Myocyte (in vitro differentiated cells): Measurements from ENCODE around the gene TRPV3. TPM values are rescaled to one million over a fixed set of nuclear protein-coding genes. Genes with fewer than 3 reads are reported as not detected.
A peak's percentile ranks its signal among the peaks of the same experiment; 100 is the strongest.
"Not testable (repeated sequence)": the region's sequence is repeated elsewhere in the genome, so short reads cannot be mapped to it uniquely, and the experiment has no call there.

Source experiments
- DNase-seq: peaks from one replicate; pipeline ENCODE4 v3.0.0-alpha.2; 2012; ENCODE audit warnings: low read depth
- total RNA-seq: library from RNA; depleted of rRNA; stranded (reverse); fragments of >200 nt; gene quantifications from 2 replicates; pipeline ENCODE4 v1.2.3, GENCODE V29; 2014

TRPV3 gene
- total RNA-seq, 1 donor from 2014 or later, result 0.08 TPM

DNA sequence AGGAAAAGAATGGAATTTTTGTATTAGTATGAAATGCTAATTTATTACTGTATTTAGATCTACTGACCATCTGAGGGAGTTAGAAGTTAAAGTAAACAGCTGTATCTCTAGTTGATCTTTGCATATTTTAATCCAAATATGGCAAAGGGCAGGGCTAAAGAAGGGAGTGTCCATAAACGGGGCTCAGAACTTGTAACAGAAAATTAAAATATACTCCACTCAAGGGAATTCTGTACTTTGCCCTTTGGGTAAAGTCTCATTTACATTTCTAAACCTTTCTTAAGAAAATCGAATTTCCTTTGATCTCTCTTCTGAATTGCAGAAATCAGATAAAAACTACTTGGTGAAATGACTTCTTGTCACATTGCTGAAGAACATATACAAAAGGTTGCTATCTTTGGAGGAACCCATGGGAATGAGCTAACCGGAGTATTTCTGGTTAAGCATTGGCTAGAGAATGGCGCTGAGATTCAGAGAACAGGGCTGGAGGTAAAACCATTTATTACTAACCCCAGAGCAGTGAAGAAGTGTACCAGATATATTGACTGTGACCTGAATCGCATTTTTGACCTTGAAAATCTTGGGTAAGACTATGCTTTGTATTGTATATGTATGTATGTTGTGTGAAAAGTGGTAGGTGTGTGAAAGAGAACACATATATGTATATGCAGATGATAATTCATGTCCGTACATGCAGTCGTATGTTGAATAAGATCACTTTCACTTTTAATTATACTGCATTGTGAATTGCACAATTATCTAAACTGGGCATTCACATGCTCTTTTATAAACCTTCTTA lies 81.6 kb downstream of the TRPV3 start, which contains the start of gene ASPA:
TSS of gene ASPA (plus strand) at position 186 of the 799 bp plus-strand sequence. CDS start at position 349, 163 bp downstream.
- DNase-seq, result peak; percentile 26

DNA sequence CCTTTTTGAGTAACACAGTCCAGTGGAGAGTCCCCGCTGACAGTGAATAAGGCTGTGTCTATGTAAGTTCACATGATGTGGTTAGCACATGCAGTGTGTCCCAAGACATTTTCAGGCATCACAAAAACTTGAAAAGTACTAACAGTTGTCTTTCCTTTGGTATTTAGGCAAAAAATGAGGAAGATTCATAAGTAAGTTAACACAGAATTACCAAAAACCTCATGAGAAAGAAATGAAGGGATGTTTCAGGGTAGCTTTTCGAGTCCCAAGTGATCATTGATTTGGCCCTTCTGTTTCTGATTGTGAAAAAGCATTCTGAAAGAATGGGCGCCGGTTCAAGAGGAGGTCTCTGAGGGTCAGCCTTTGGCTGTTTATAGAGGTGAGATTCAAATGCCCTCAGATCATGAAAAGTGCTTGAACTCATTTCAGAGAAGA lies 82.3 kb downstream of the TRPV3 start:
- no peak for DNase-seq

DNA sequence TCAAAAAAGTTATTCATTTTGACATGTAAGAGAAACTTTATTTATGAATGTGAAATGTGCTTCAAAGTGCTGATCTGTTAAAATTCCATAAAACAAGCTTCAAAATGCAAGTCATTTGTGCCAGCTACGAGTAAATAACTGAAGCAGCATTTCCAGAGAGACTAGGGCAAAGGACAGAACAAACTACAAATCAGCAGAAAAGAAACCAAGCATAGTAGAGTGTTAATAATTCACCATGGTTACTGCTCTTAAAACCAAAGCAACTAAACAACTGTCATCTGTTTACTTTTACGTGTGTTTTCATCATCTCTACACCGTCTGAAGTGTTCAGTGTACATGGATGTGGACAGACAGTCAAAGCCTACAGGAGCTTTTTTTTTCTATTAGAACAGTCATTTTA lies 83.4 kb downstream of the TRPV3 start:
- no peak for DNase-seq

DNA sequence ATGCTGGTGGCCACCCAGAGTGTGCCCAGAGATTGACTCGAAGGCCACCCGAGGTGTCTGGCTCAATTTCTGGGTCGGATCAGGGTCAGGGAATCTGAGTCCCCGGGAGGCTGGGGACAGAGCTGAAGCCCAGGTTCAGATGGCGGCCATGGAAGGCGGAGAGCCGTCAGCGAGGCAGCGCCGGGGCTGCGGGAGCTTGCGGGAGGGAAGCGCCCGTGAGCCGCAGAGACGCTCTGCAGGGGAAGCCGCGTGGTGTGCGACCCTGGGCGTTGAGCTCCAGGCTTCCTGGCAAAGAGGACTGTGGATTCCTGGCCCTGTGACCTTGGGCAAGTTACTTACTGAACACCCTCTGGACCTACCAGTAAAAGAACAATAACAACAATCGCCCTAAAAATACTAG lies 85.5 kb downstream of the TRPV3 start:
- no peak for DNase-seq

DNA sequence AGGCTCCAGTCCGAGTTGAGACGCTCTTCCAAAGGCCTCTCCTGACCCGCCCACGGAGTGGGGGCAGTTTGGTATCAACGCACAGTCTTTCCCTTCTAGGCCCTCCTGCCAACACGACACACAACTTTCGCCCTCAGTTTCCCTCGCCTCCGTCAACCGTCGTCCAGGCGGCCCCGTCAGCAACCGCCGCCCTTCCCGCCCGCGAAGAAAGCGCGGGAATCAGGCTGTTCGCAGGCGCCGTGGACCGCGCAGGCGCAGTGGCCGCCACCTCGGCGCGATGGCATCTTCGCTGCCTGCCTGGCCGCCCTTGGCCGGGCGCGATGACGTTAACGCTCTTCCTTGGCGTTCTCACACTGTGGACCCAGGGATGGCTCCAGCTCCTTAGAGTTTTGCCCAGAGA lies 86.0 kb downstream of the TRPV3 start, which contains the start of gene SPATA22:
TSS of gene SPATA22 (minus strand) at position 221 of the 400 bp plus-strand sequence. CDS start 2,494 bp downstream, outside the sequence.
- DNase-seq, result no peak

DNA sequence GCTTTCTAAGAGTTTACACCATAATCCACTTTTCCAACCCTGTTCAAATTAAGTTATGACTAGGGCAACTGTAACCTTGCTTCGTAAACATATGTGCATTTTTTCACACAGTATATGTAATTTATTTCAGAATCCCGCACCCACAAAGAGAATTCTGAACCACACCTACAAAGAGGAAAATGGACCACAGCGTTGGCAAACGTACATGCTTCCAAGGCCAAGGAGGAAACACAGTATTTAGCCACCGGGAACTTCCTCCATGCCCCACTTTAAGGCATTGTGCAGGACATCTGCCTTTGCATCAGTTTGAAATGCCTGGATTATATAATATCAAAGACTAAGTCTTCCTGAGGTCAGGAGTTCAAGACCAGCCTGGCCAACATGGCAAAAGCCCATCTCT lies 88.1 kb downstream of the TRPV3 start:
- DNase-seq, result no peak

DNA sequence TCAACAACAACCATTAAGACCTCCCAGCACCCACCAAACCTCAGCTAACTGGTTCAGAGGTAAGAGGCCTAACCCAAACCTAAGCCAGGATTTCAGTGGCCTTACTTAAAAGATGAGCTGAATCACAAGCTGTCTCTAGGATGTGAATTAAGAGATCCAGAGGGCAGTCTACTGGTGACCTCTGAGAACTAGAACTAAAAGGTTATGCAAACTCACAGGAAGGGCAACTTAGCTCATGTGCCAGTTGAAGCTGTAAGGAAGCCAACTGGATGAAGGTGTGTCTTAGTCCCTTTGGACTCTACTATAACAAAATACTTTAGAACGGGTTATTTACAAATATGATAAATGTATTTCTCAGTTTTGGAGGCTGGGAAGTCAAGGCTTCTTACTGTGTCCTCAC lies 91.3 kb downstream of the TRPV3 start:
- DNase-seq, result not testable (repeated sequence)

Other genes with a start within 250 kb of the TRPV3 start
- not detected in 2 replicates for gene OR3A2, start 171.5 kb downstream of the TRPV3 start, total RNA-seq
- not detected in 2 replicates for gene OR1E1, start 159.4 kb downstream of the TRPV3 start, total RNA-seq
- not detected in 2 replicates for gene OR3A3, start 146.4 kb downstream of the TRPV3 start, total RNA-seq
- not detected in 2 replicates for gene OR1E2, start 124.0 kb downstream of the TRPV3 start, total RNA-seq
- gene SPATA22, start 86.0 kb downstream of the TRPV3 start, total RNA-seq, result not detected in 2 replicates
- gene ASPA, start 81.8 kb downstream of the TRPV3 start, total RNA-seq, result 0.03 and 0.05 TPM in 2 replicates
- gene TRPV1, start 51.6 kb upstream of the TRPV3 start, total RNA-seq, result 0.99 and 1.3 TPM in 2 replicates
- gene SHPK, start 78.4 kb upstream of the TRPV3 start, total RNA-seq, result 3.5 and 4.8 TPM in 2 replicates
- gene CTNS, start 78.9 kb upstream of the TRPV3 start, total RNA-seq, result 36.1 and 39.6 TPM in 2 replicates
- 95.1 and 122 TPM in 2 replicates for gene TAX1BP3, start 110.8 kb upstream of the TRPV3 start, total RNA-seq
- 47.0 and 60.7 TPM in 2 replicates for gene EMC6, start 111.0 kb upstream of the TRPV3 start, total RNA-seq
- gene P2RX5, start 138.3 kb upstream of the TRPV3 start, total RNA-seq, result 42.7 and 63.4 TPM in 2 replicates
- 0.78 and 1.6 TPM in 2 replicates for gene HASPIN, start 166.1 kb upstream of the TRPV3 start, total RNA-seq
- gene ITGAE, start 243.4 kb upstream of the TRPV3 start, total RNA-seq, result 23.1 and 26.4 TPM in 2 replicates